ENCODE measurements around the gene EPS8L2. TPM values are rescaled to one million over a fixed set of nuclear protein-coding genes. Genes with fewer than 3 reads are reported as not detected.
A peak's percentile ranks its signal among the peaks of the same experiment; 100 is the strongest.

EPS8L2 gene
- total and polyA plus RNA-seq, 4 donors, result 24.4 to 138 (median 62.7) TPM

GRCh38 chr11:695288-695537 is 10.8 kb upstream of the EPS8L2 start:
- Histone ChIP-seq H3K36me3 (ENCODE audit: control insufficient read depth in 4 of 4, insufficient read depth in 3 of 4, low read depth in 1 of 4, low read length in 3 of 4) (peaks cover 0 to 6% (median 0%) of the 10 kb centered on the region in 4 donors), H3K9ac (ENCODE audit: low read depth in 1 of 2, low read length in 2 of 2) (peak overlapping the region; percentile 21 to 70), H3K9me3 (ENCODE audit: control insufficient read depth in 4 of 4, low read length in 3 of 4) (no peaks in the 10 kb centered on the region), H3K4me1 (ENCODE audit: control insufficient read depth in 4 of 4, insufficient read depth in 4 of 4, low read length in 3 of 4) (peaks cover 3 to 27% (median 17%) of the 10 kb centered on the region in 4 donors), H3K27ac (ENCODE audit: low read depth in 1 of 2, low read length in 2 of 2) (peak overlapping the region; percentile 94 to 95), H3K4me3 (ENCODE audit: low read depth in 1 of 3, low read length in 3 of 3) (peak overlapping the region; percentile 21 to 87 (median 86)), H3K27me3 (ENCODE audit: control insufficient read depth in 4 of 4, insufficient read depth in 4 of 4, low read length in 3 of 4) (no peaks in the 10 kb centered on the region)
- TF ChIP-seq ATF3 (IDR thresholded peaks at IDR 0.05) (no peak), ZBTB33 (IDR thresholded peaks at IDR 0.05) (peak; percentile 97)
- WGBS, result 2% methylated on average over 25 of the region's 25 CpGs
- DNase-seq (ENCODE audit: low spot score), result no peak

- H3K27me3 ChIP-seq (ENCODE audit: control insufficient read depth in 4 of 4, insufficient read depth in 4 of 4, low read length in 3 of 4), result no peaks in the 10 kb centered on the region
- TF ChIP-seq ZBTB33 (IDR thresholded peaks at IDR 0.05) (peak; percentile 97), SP1 (IDR thresholded peaks at IDR 0.05) (no peak), YY1 (IDR thresholded peaks at IDR 0.05) (peak; percentile 87), EGR1 (IDR thresholded peaks at IDR 0.05; ENCODE audit: low read depth in 2 of 2) (no peak), TAF1 (conservative IDR thresholded peaks at IDR 0.05) (no peak), GABPA (IDR thresholded peaks at IDR 0.05 in 1 of 2, conservative IDR thresholded peaks at IDR 0.05 in 1 of 2) (no peak), FOXA2 (IDR thresholded peaks at IDR 0.05) (no peak), ATF3 (IDR thresholded peaks at IDR 0.05) (no peak), RAD21 (IDR thresholded peaks at IDR 0.05) (no peak), HNF4G (IDR thresholded peaks at IDR 0.05) (peak; percentile 82), CTCF (IDR thresholded peaks at IDR 0.05; ENCODE audit: low read depth, low read length, missing input control) (peak; percentile 5)
- H3K9ac ChIP-seq (ENCODE audit: low read depth in 1 of 2, low read length in 2 of 2), result peak within 1 kb of the TSS; percentile 57 to 70
- no peaks in the 10 kb centered on the region for H3K9me3 ChIP-seq (ENCODE audit: control insufficient read depth in 4 of 4, low read length in 3 of 4)
- H3K27ac ChIP-seq (ENCODE audit: low read depth in 1 of 2, low read length in 2 of 2), result peak within 1 kb of the TSS; percentile 94 to 95
- DNase-seq (ENCODE audit: low spot score), result peak; percentile 97
- H3K36me3 ChIP-seq (ENCODE audit: control insufficient read depth in 4 of 4, insufficient read depth in 3 of 4, low read depth in 1 of 4, low read length in 3 of 4), result peaks cover 0 to 6% (median 0%) of the 10 kb centered on the region in 4 donors
- WGBS, result under 1% methylated on average over 101 of the region's 101 CpGs
- H3K4me3 ChIP-seq (ENCODE audit: low read depth in 1 of 3, low read length in 3 of 3), result peak within 1 kb of the TSS; percentile 48 to 87 (median 86)
- peaks cover 3 to 27% (median 17%) of the 10 kb centered on the region in 4 donors for H3K4me1 ChIP-seq (ENCODE audit: control insufficient read depth in 4 of 4, insufficient read depth in 4 of 4, low read length in 3 of 4)
Measured at GRCh38 chr11:695538-696248, 10.3 kb upstream of the EPS8L2 start, which contains the start of gene TMEM80. TMEM80 (plus strand) TSS chr11:695816; CDS start chr11:695828, 12 bp downstream.
